Kasumi-1 (cell line): Measurements from ENCODE around the gene FBXW8.
"Not testable (repeated sequence)": the region's sequence is repeated elsewhere in the genome, so short reads cannot be mapped to it uniquely, and the experiment has no call there.

Experiments
- DNase-seq, 2 experiments: peaks; one replicate each; lab custom pipeline; 2025; lab: John Stamatoyannopoulos, UW

FBXW8 gene

GRCh38 chr12:117053597-117054201 is 142.9 kb downstream of the FBXW8 start:
- no peak for DNase-seq

- DNase-seq = no peak
Observed at GRCh38 chr12:117054279-117054678, 143.5 kb downstream of the FBXW8 start.

GRCh38 chr12:117057626-117058025 is 146.9 kb downstream of the FBXW8 start:
- not testable (repeated sequence) for DNase-seq

GRCh38 chr12:117058442-117059072 is 147.8 kb downstream of the FBXW8 start:
- no peak for DNase-seq

- no peak for DNase-seq
Observed at GRCh38 chr12:117059156-117059555, 148.4 kb downstream of the FBXW8 start.

GRCh38 chr12:117060246-117060928 is 149.6 kb downstream of the FBXW8 start:
- no peak for DNase-seq

GRCh38 chr12:117060929-117061305 is 150.2 kb downstream of the FBXW8 start:
- peak in 1 of 2 experiments; percentile 11 for DNase-seq

- DNase-seq = no peak
Observed at GRCh38 chr12:117061555-117062079, 150.9 kb downstream of the FBXW8 start.

GRCh38 chr12:117063162-117063911 is 152.6 kb downstream of the FBXW8 start:
- peak; percentile 99 for DNase-seq

GRCh38 chr12:117064049-117064448 is 153.3 kb downstream of the FBXW8 start:
- DNase-seq = no peak

GRCh38 chr12:117064596-117064995 is 153.8 kb downstream of the FBXW8 start:
- DNase-seq = no peak

GRCh38 chr12:117067016-117067415 is 156.3 kb downstream of the FBXW8 start:
- peak; percentile 15 to 32 for DNase-seq

- no peak for DNase-seq
Observed at GRCh38 chr12:117067638-117068037, 156.9 kb downstream of the FBXW8 start.

- no peak for DNase-seq
Observed at GRCh38 chr12:117068492-117068891, 157.7 kb downstream of the FBXW8 start.

- no peak for DNase-seq
Observed at GRCh38 chr12:117069101-117069797, 158.5 kb downstream of the FBXW8 start.

GRCh38 chr12:117069926-117070900 is 159.5 kb downstream of the FBXW8 start:
- DNase-seq = peak; percentile 89 to 92

- no peak for DNase-seq
Observed at GRCh38 chr12:117071009-117071408, 160.3 kb downstream of the FBXW8 start.

- DNase-seq = no peak
Observed at GRCh38 chr12:117072106-117072505, 161.4 kb downstream of the FBXW8 start.

- no peak for DNase-seq
Observed at GRCh38 chr12:117072736-117073490, 162.2 kb downstream of the FBXW8 start.

- no peak for DNase-seq
Observed at GRCh38 chr12:117073611-117074010, 162.9 kb downstream of the FBXW8 start.
